Ishikawa (cell line): ENCODE data around the gene PRDM16.

Source experiments
- CEBPB ChIP-seq: IDR thresholded peaks from 2 replicates; pipeline ENCODE4 v1.6.1; 2012
- CREB1 ChIP-seq: IDR thresholded peaks from 2 replicates; pipeline ENCODE4 v1.6.1; 2012; ENCODE audit warnings: low read depth
- EGR1 ChIP-seq: IDR thresholded peaks from 2 replicates; pipeline ENCODE4 v1.6.1; 2012
- EP300 ChIP-seq: IDR thresholded peaks from 2 replicates; pipeline ENCODE4 v1.6.1; 2012; ENCODE audit warnings: borderline replicate concordance
- FOXM1 ChIP-seq: IDR thresholded peaks from 2 replicates; pipeline ENCODE4 v1.6.1; 2012; ENCODE audit warnings: low read depth, borderline replicate concordance
- NFIC ChIP-seq: IDR thresholded peaks from 2 replicates; pipeline ENCODE4 v1.6.1; 2012
- RAD21 ChIP-seq: IDR thresholded peaks from 2 replicates; pipeline ENCODE4 v1.6.1; 2012; ENCODE audit warnings: low read depth
- TAF1 ChIP-seq: IDR thresholded peaks from 2 replicates; pipeline ENCODE4 v1.6.1; 2012; ENCODE audit warnings: low read depth, mild to moderate bottlenecking
- TCF12 ChIP-seq: IDR thresholded peaks from 2 replicates; pipeline ENCODE4 v1.6.1; 2012; ENCODE audit warnings: low read depth
- TEAD4 ChIP-seq: IDR thresholded peaks from 2 replicates; pipeline ENCODE4 v1.6.1; 2012
- YY1 ChIP-seq: IDR thresholded peaks from 2 replicates; pipeline ENCODE4 v1.6.1; 2012; ENCODE audit warnings: low read depth
- ZBTB7A ChIP-seq: IDR thresholded peaks from 2 replicates; pipeline ENCODE4 v1.6.1; 2012; ENCODE audit warnings: low read depth
- TF ChIP-seq, protein P1 (sequence below): IDR thresholded peaks from 2 replicates; pipeline ENCODE4 v1.6.1; 2012
- TF ChIP-seq, protein P2 (sequence below): IDR thresholded peaks from 2 replicates; pipeline ENCODE4 v1.6.1; 2012; ENCODE audit warnings: low read depth, mild to moderate bottlenecking
- TF ChIP-seq, protein P3 (sequence below): IDR thresholded peaks from 2 replicates; pipeline ENCODE4 v1.6.1; 2012

The PRDM16 gene

DNA sequence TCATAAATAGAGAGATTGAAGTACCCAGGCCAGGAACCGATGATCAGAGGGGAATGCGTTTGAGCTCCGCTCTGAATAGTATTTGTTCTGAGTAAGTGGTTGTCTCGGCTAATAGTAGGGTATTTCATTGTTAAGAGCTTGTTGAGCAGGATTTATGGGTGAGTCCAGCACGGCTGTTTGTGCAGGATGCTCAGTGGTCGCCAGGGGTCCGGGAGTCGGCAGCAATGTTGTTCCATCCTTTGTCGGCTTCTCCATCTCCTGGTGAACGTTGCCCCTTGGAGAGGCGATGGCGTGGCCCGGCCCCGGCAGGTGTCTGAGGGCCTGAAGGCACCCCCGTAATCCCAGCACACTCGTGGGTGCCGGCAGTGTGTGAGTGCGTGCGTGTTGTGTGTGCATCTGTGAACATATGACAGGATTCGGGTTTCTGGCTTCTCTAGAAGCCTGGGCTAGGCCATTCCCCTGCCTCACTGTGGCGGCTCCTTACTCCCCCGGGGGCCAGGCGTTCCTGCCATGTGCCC lies 224.6 kb downstream of the PRDM16 start:
- TF ChIP-seq RAD21 (no peak), ZBTB7A (no peak), YY1 (no peak)
- TF ChIP-seq, protein P1, sequence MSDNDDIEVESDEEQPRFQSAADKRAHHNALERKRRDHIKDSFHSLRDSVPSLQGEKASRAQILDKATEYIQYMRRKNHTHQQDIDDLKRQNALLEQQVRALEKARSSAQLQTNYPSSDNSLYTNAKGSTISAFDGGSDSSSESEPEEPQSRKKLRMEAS, result no peak

DNA sequence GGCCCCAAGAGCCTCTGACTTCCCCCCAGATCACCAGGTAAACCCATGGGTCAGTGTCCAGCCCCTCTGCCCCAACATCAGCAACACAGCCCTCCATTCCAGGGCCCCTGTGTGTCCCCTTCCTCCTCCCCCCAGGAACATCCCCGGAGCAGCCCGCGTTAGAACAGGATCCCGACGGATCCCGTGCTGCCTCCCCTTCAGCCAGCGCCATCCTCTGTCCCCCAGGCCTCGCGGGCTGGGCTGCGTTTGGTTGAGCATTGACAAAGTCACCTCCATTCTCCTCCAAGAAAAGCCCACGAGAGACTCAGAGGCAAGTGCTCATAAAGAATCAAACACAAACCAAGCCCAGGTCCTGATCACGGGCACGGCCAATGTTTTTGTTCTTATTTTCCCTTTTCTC lies 225.4 kb downstream of the PRDM16 start:
- TF ChIP-seq YY1, result no peak
- no peak for TF ChIP-seq CREB1
- no peak for TF ChIP-seq EGR1
- TF ChIP-seq, protein P1, result no peak
- no peak for TF ChIP-seq CEBPB
- TF ChIP-seq EP300, result no peak
- no peak for TF ChIP-seq TAF1
- no peak for TF ChIP-seq FOXM1
- TF ChIP-seq NFIC, result no peak
- TF ChIP-seq, protein P2, sequence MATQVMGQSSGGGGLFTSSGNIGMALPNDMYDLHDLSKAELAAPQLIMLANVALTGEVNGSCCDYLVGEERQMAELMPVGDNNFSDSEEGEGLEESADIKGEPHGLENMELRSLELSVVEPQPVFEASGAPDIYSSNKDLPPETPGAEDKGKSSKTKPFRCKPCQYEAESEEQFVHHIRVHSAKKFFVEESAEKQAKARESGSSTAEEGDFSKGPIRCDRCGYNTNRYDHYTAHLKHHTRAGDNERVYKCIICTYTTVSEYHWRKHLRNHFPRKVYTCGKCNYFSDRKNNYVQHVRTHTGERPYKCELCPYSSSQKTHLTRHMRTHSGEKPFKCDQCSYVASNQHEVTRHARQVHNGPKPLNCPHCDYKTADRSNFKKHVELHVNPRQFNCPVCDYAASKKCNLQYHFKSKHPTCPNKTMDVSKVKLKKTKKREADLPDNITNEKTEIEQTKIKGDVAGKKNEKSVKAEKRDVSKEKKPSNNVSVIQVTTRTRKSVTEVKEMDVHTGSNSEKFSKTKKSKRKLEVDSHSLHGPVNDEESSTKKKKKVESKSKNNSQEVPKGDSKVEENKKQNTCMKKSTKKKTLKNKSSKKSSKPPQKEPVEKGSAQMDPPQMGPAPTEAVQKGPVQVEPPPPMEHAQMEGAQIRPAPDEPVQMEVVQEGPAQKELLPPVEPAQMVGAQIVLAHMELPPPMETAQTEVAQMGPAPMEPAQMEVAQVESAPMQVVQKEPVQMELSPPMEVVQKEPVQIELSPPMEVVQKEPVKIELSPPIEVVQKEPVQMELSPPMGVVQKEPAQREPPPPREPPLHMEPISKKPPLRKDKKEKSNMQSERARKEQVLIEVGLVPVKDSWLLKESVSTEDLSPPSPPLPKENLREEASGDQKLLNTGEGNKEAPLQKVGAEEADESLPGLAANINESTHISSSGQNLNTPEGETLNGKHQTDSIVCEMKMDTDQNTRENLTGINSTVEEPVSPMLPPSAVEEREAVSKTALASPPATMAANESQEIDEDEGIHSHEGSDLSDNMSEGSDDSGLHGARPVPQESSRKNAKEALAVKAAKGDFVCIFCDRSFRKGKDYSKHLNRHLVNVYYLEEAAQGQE, result no peak
- TF ChIP-seq TEAD4, result no peak
- TF ChIP-seq, protein P3, sequence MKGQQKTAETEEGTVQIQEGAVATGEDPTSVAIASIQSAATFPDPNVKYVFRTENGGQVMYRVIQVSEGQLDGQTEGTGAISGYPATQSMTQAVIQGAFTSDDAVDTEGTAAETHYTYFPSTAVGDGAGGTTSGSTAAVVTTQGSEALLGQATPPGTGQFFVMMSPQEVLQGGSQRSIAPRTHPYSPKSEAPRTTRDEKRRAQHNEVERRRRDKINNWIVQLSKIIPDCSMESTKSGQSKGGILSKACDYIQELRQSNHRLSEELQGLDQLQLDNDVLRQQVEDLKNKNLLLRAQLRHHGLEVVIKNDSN, result no peak
- TF ChIP-seq RAD21, result no peak
- no peak for TF ChIP-seq TCF12
- no peak for TF ChIP-seq ZBTB7A

DNA sequence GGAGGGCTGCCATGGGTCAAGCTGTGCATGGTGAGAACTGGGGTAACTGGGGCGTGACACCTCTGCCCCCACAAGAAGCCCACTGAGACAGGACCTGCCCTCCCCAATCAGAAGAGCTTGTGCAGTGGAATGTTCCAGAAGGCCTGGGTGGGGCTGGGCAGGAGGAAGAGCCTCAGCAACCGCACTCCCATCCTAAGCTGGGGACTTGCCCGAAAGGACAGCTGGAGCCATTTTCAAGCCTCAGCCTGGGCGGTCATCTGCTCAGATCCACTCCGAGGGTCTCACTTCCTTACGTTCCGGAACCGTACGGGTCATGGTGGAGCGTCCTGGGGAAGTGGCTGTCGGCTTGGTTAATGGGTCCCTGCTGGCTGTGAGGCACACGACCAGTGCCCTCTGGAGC lies 226.8 kb downstream of the PRDM16 start:
- TF ChIP-seq, protein P3, result no peak
- TF ChIP-seq YY1 (no peak), EGR1 (no peak), TEAD4 (no peak), RAD21 (no peak), ZBTB7A (no peak), NFIC (no peak), FOXM1 (no peak), CEBPB (no peak), CREB1 (no peak), TCF12 (no peak)
- TF ChIP-seq, protein P2, result no peak

DNA sequence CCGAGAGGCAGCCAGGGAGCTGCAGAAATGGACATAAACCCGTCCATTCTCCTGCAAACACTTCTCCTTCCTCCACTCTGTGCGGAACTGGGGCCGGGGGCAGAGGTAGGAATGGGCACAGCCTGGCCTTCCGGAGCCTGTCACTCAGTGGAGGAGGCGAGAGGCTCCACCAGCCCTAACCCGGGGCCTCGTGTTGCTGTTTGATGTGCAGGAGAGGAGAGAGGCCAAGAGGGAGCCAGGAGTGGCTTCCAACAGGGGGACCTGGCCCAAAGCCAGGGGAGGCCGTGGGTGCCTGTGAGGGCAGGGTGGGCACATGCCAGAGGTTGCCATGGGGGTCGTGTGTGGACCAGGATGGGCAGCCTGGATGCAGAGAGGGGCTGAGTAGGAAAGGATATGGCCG lies 227.3 kb downstream of the PRDM16 start:
- TF ChIP-seq RAD21 (no peak), EP300 (no peak), NFIC (no peak), TCF12 (no peak), CEBPB (no peak), FOXM1 (no peak), EGR1 (no peak), CREB1 (no peak), TAF1 (no peak), ZBTB7A (no peak), TEAD4 (no peak), YY1 (no peak)
- TF ChIP-seq, protein P2, result no peak
- TF ChIP-seq, protein P1, result no peak
- TF ChIP-seq, protein P3, result no peak
